ENCODE data around the gene ECI2. TPM values are rescaled to one million over a fixed set of nuclear protein-coding genes. Genes with fewer than 3 reads are reported as not detected.

The ECI2 gene
- polyA plus RNA-seq, 2 of the 4 experiments (the other 2 are of a cell fraction) = 48.1 to 68.9 TPM

DNA sequence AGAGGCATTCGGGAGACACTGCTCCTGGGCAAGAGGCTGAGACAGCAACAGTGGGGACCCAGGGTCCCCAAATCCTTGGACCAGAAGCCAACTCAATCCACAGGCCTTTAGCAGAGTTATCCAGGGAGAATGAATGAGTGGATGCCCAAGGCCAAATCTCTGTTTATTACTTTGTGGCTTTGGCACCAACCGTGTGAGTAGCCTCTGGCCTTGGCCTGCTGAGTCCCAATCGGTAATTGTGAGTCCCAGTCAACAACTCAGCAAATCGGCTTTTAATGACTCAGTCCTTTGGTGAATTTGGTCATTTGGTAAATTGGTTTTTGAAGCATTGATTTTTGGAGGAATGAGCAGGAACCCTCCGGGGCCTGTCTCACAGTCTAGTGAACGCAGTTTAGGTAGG, 29.1 kb upstream of the ECI2 start (continued):
- TF ChIP-seq, protein P1, sequence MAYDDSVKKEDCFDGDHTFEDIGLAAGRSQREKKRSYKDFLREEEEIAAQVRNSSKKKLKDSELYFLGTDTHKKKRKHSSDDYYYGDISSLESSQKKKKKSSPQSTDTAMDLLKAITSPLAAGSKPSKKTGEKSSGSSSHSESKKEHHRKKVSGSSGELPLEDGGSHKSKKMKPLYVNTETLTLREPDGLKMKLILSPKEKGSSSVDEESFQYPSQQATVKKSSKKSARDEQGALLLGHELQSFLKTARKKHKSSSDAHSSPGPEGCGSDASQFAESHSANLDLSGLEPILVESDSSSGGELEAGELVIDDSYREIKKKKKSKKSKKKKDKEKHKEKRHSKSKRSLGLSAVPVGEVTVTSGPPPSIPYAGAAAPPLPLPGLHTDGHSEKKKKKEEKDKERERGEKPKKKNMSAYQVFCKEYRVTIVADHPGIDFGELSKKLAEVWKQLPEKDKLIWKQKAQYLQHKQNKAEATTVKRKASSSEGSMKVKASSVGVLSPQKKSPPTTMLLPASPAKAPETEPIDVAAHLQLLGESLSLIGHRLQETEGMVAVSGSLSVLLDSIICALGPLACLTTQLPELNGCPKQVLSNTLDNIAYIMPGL (CRISPR knock-in tag; IDR thresholded peaks at IDR 0.05; ENCODE audit: borderline replicate concordance) = no peak
- TF ChIP-seq, protein P2, sequence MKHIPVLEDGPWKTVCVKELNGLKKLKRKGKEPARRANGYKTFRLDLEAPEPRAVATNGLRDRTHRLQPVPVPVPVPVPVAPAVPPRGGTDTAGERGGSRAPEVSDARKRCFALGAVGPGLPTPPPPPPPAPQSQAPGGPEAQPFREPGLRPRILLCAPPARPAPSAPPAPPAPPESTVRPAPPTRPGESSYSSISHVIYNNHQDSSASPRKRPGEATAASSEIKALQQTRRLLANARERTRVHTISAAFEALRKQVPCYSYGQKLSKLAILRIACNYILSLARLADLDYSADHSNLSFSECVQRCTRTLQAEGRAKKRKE (CRISPR knock-in tag; IDR thresholded peaks at IDR 0.05; ENCODE audit: low read depth) = no peak
- TF ChIP-seq HOXA7 (CRISPR knock-in tag; IDR thresholded peaks at IDR 0.05) = no peak
- no peak for TF ChIP-seq HDAC2 (IDR thresholded peaks at IDR 0.05)

DNA sequence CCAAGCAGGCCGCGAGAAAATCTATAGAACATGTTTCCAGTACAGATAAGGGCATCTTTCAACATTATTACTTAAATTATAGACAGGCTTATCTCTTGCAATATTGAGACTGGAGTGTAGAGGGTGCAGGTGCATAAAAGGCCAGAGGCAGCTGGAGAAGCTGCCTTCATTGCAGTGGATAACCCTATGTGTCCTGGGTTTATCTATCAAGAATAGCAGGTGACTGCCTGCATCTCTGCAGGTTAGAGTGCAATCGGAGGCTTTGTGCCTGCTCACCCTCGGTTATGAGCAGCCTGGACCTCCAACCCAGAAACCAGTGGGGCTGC, 28.7 kb upstream of the ECI2 start:
- TF ChIP-seq, protein P2 (CRISPR knock-in tag; IDR thresholded peaks at IDR 0.05; ENCODE audit: low read depth) = no peak
- TF ChIP-seq, protein P3, sequence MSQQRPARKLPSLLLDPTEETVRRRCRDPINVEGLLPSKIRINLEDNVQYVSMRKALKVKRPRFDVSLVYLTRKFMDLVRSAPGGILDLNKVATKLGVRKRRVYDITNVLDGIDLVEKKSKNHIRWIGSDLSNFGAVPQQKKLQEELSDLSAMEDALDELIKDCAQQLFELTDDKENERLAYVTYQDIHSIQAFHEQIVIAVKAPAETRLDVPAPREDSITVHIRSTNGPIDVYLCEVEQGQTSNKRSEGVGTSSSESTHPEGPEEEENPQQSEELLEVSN (IDR thresholded peaks at IDR 0.05; ENCODE audit: borderline replicate concordance, low read depth) = no peak
- TF ChIP-seq CHD4 (IDR thresholded peaks at IDR 0.05; ENCODE audit: borderline replicate concordance) = no peak
- TF ChIP-seq, protein P4, sequence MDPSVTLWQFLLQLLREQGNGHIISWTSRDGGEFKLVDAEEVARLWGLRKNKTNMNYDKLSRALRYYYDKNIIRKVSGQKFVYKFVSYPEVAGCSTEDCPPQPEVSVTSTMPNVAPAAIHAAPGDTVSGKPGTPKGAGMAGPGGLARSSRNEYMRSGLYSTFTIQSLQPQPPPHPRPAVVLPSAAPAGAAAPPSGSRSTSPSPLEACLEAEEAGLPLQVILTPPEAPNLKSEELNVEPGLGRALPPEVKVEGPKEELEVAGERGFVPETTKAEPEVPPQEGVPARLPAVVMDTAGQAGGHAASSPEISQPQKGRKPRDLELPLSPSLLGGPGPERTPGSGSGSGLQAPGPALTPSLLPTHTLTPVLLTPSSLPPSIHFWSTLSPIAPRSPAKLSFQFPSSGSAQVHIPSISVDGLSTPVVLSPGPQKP (IDR thresholded peaks at IDR 0.05; ENCODE audit: low read depth, low read length) = no peak
- TF ChIP-seq RAD21 (conservative IDR thresholded peaks at IDR 0.05 in 1 of 2, IDR thresholded peaks at IDR 0.05 in 1 of 2) = peak; percentile 9 to 16; a peak in 1 of 5 replicates
- H3K4me3 ChIP-seq = no peak overlapping the region
- no peak overlapping the region for H3K4me2 ChIP-seq
- H3K9me3 ChIP-seq = no peaks in the 10 kb centered on the region
- no peak for FAIRE-seq
- CTCF ChIA-PET = interaction anchor here (1.1 kb wide), 1 partner anchor 8 kb away, joined by 3 read pairs; no protein-coding TSS in a partner anchor
- no peak for DNase-seq (ENCODE audit: low read depth in 1 of 2, low spot score in 1 of 2)
- 82% methylated on average over 4 of the region's 4 CpGs for WGBS (ENCODE audit: missing lambda C conversion rate)
- no peak overlapping the region for H3K27ac ChIP-seq
- H3K4me1 ChIP-seq = no peaks in the 10 kb centered on the region
- ATAC-seq = peak; percentile 39 to 40; a peak in 3 of 6 replicates
- POLR2A ChIA-PET = no interaction called here

DNA sequence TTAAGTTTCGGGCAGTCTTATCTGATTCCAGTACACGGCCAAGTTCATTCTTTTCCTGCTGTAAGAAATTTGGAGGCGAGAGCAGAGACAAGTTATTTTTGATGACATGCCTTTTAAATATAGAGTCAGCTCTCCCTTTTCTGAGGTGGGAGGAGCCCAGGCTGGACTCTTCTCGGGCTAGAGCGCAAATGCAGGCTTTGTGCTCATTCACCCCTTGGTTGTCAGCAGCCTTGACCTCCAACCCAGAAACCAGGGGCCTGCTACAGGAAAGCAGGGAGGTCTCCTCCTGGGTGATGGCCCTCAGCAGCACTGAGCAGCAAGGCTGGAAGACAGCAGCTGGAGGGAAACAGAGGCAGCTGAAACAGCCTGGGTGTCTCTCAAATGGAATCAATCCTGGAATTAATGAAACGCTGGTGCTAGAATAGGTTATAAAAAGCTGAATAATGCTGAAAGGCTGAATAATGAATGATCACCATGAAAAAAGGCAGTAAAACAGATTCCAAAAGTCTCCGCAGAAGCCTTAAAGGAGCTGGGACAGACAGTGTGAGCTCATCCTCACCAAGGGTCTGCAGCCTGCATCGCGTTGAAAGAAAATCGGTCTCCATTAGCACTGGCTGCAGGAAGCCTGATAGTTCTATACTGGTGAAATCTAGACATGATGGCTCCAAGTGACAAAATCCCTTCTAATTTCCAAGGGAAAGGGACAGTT, 28.2 kb upstream of the ECI2 start:
- ATAC-seq (no peak), FAIRE-seq (no peak), DNase-seq (ENCODE audit: low read depth in 1 of 2, low spot score in 1 of 2) (no peak)
- no peak overlapping the region for H3K4me3 ChIP-seq
- CTCF ChIA-PET = interaction anchor here (1.1 kb wide), 1 partner anchor 8 kb away, joined by 3 read pairs; no protein-coding TSS in a partner anchor
- TF ChIP-seq MAZ (IDR thresholded peaks at IDR 0.05; ENCODE audit: borderline replicate concordance, low read depth, low read length) (no peak), ZSCAN20 (CRISPR knock-in tag; IDR thresholded peaks at IDR 0.05) (no peak), ZC3H11A (IDR thresholded peaks at IDR 0.05) (no peak), EHF (CRISPR knock-in tag; IDR thresholded peaks at IDR 0.05) (no peak), SREBF2 (IDR thresholded peaks at IDR 0.05) (no peak), RNF2 (IDR thresholded peaks at IDR 0.05; ENCODE audit: borderline replicate concordance, low read depth) (no peak), NPAS2 (CRISPR knock-in tag; IDR thresholded peaks at IDR 0.05; ENCODE audit: borderline replicate concordance) (no peak), MAFK (IDR thresholded peaks at IDR 0.05; ENCODE audit: partially characterized antibody) (no peak), CHD4 (IDR thresholded peaks at IDR 0.05; ENCODE audit: borderline replicate concordance) (no peak), BHLHE40 (IDR thresholded peaks at IDR 0.05; ENCODE audit: low read depth, low read length) (no peak), HOXA7 (CRISPR knock-in tag; IDR thresholded peaks at IDR 0.05) (no peak), FOSB (CRISPR knock-in tag; IDR thresholded peaks at IDR 0.05) (no peak), NFE2L2 (conservative IDR thresholded peaks at IDR 0.05; ENCODE audit: low read length) (no peak)
- TF ChIP-seq, protein P5, sequence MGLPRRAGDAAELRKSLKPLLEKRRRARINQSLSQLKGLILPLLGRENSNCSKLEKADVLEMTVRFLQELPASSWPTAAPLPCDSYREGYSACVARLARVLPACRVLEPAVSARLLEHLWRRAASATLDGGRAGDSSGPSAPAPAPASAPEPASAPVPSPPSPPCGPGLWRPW (IDR thresholded peaks at IDR 0.05) = no peak
- TF ChIP-seq, protein P1 (CRISPR knock-in tag; IDR thresholded peaks at IDR 0.05; ENCODE audit: borderline replicate concordance) = no peak
- TF ChIP-seq, protein P6, sequence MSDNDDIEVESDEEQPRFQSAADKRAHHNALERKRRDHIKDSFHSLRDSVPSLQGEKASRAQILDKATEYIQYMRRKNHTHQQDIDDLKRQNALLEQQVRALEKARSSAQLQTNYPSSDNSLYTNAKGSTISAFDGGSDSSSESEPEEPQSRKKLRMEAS (IDR thresholded peaks at IDR 0.05) = no peak
- TF ChIP-seq, protein P4 (IDR thresholded peaks at IDR 0.05; ENCODE audit: low read depth, low read length) = no peak
- H3K27ac ChIP-seq = no peak overlapping the region
- no peaks in the 10 kb centered on the region for H3K9me3 ChIP-seq
- 83% methylated on average over 10 of the region's 10 CpGs for WGBS (ENCODE audit: missing lambda C conversion rate)
- H3K4me2 ChIP-seq = no peak overlapping the region
- POLR2A ChIA-PET = no interaction called here
- H3K4me1 ChIP-seq = no peaks in the 10 kb centered on the region

All from A549 (cell line).